ENCODE results near the gene DHX38.

GRCh38 chr16:72050769-72051464 lies 42.7 kb upstream of the DHX38 start:
- TF ChIP-seq CTCF (IDR thresholded peaks at IDR 0.05) = no peak
- TF ChIP-seq POLR2A (IDR thresholded peaks at IDR 0.05; ENCODE audit: low read depth) = no peak

Data from esophagus muscularis mucosa (tissue), 3 donors.